Mesenchymal stem cell (in vitro differentiated cells and primary cell): ENCODE measurements around the gene NTRK1.

ENCODE experiments used
- DNase-seq: peaks from one replicate; pipeline ENCODE4 v3.0.0-alpha.2; 2013
- H2AFZ ChIP-seq: one replicate; pipeline ENCODE4 v1.6.1; 2013; ENCODE audit warnings: low read depth, mild to moderate bottlenecking, control low read depth, inconsistent platforms, low read length, moderate library complexity
- H2AK5ac ChIP-seq: 2 replicates; pipeline ENCODE4 v1.6.1; 2013; ENCODE audit warnings: low read length, moderate library complexity, mild to moderate bottlenecking, inconsistent platforms; ENCODE audit not compliant: severe bottlenecking
- H2BK120ac ChIP-seq: one replicate; pipeline ENCODE4 v1.6.1; 2013; ENCODE audit warnings: low read depth, mild to moderate bottlenecking, inconsistent platforms, low read length, moderate library complexity
- H2BK12ac ChIP-seq, 2 experiments: one replicate each; pipeline ENCODE4 v1.6.1; 2013; ENCODE audit warnings: inconsistent platforms in 2 of 2, low read length in 2 of 2, mild to moderate bottlenecking in 2 of 2, moderate library complexity in 2 of 2, control low read depth in 1 of 2
- H2BK15ac ChIP-seq: one replicate; pipeline ENCODE4 v1.6.1; 2013; ENCODE audit warnings: mild to moderate bottlenecking, low read depth, inconsistent platforms; ENCODE audit not compliant: poor library complexity, severe bottlenecking
- H2BK5ac ChIP-seq: 2 replicates; pipeline ENCODE4 v1.6.1; 2013; ENCODE audit warnings: low read depth, mild to moderate bottlenecking, low read length, control low read depth, inconsistent platforms; ENCODE audit not compliant: poor library complexity, severe bottlenecking
- H3K14ac ChIP-seq, 2 experiments: one replicate each; pipeline ENCODE4 v1.6.1; 2013; ENCODE audit warnings: inconsistent platforms in 2 of 2, low read length in 2 of 2, control low read depth in 1 of 2, mild to moderate bottlenecking in 1 of 2, moderate library complexity in 1 of 2
- H3K18ac ChIP-seq, 2 experiments: one replicate each; pipeline ENCODE4 v1.6.1; 2013; ENCODE audit warnings: inconsistent platforms in 2 of 2, low read length in 2 of 2, control low read depth in 1 of 2, low read depth in 1 of 2, mild to moderate bottlenecking in 1 of 2
- H3K23ac ChIP-seq, 2 experiments: one replicate each; pipeline ENCODE4 v1.6.1; 2013; ENCODE audit warnings: inconsistent platforms in 2 of 2, low read length in 2 of 2, mild to moderate bottlenecking in 2 of 2, moderate library complexity in 2 of 2, control low read depth in 1 of 2
- H3K27ac ChIP-seq: 2 replicates; pipeline ENCODE4 v1.5.1; 2013; ENCODE audit warnings: mild to moderate bottlenecking, moderate library complexity, low read length, control low read depth, inconsistent platforms; ENCODE audit not compliant: poor library complexity, severe bottlenecking
- H3K27me3 ChIP-seq, 2 experiments: 2 replicates each; pipeline versions ENCODE4 v1.6.1 to v1.7.0; 2013; ENCODE audit warnings: low read length in 2 of 2, mild to moderate bottlenecking in 2 of 2, moderate library complexity in 2 of 2, control low read depth in 1 of 2, inconsistent platforms in 1 of 2; ENCODE audit not compliant: control insufficient read depth in 1 of 2, insufficient read depth in 1 of 2
- H3K36me3 ChIP-seq, 2 experiments: 2 replicates each; pipeline versions ENCODE4 v1.6.1 to v1.7.0; 2013; ENCODE audit warnings: low read length in 2 of 2, control low read depth in 1 of 2, inconsistent platforms in 1 of 2, low read depth in 1 of 2, mild to moderate bottlenecking in 1 of 2; ENCODE audit not compliant: insufficient read depth in 2 of 2, control insufficient read depth in 1 of 2
- H3K4ac ChIP-seq, 2 experiments: one replicate each; pipeline ENCODE4 v1.6.1; 2013; ENCODE audit warnings: inconsistent platforms in 2 of 2, low read length in 2 of 2, mild to moderate bottlenecking in 2 of 2, moderate library complexity in 2 of 2, control low read depth in 1 of 2, low read depth in 1 of 2
- H3K4me1 ChIP-seq: 2 replicates; pipeline ENCODE4 v1.6.1; 2013; ENCODE audit warnings: low read depth, low read length, control low read depth; ENCODE audit not compliant: control insufficient read depth, insufficient read depth
- H3K4me2 ChIP-seq: 2 replicates; pipeline ENCODE4 v1.6.1; 2013; ENCODE audit warnings: low read length, mild to moderate bottlenecking, inconsistent platforms; ENCODE audit not compliant: poor library complexity, severe bottlenecking
- H3K4me3 ChIP-seq, 2 experiments: 2 replicates each; pipeline versions ENCODE4 v1.5.1 to v1.7.0; 2013; ENCODE audit warnings: low read length in 2 of 2, mild to moderate bottlenecking in 2 of 2, control low read depth in 1 of 2, low read depth in 1 of 2; ENCODE audit not compliant: insufficient read depth in 1 of 2
- H3K79me1 ChIP-seq: replicated peaks from 2 replicates; pipeline ENCODE4 v1.6.1; 2013; ENCODE audit warnings: mild to moderate bottlenecking, control low read depth, low read length, inconsistent platforms; ENCODE audit not compliant: poor library complexity, severe bottlenecking
- H3K9ac ChIP-seq: 2 replicates; pipeline ENCODE4 v1.7.0; 2013; ENCODE audit warnings: mild to moderate bottlenecking, low read length, moderate library complexity
- H3K9me3 ChIP-seq: 2 replicates; pipeline ENCODE4 v1.7.0; 2013; ENCODE audit warnings: mild to moderate bottlenecking, low read length; ENCODE audit not compliant: control insufficient read depth
- H4K8ac ChIP-seq: one replicate; pipeline ENCODE4 v1.6.1; 2013; ENCODE audit warnings: inconsistent platforms, mild to moderate bottlenecking, low read length, moderate library complexity
- H4K91ac ChIP-seq: one replicate; pipeline ENCODE4 v1.6.1; 2013; ENCODE audit warnings: mild to moderate bottlenecking, low read length, inconsistent platforms
- WGBS: methylation state at CpG from one replicate; pipeline ENCODE4 v1.1.7; 2013; ENCODE audit warnings: mixed read lengths; 5-methylcytosine and 5-hydroxymethylcytosine counted together

Gene NTRK1

GRCh38 chr1:156845953-156846545, 14.6 kb upstream of the NTRK1 start:
- Histone ChIP-seq H2AFZ (no peak overlapping the region), H4K8ac (no peak overlapping the region), H3K9me3 (no peaks in the 10 kb centered on the region), H3K14ac (no peak overlapping the region), H3K36me3 (no peaks in the 10 kb centered on the region), H3K4me1 (peaks cover 10% of the 10 kb centered on the region), H3K27ac (no peak overlapping the region), H3K4me2 (no peak overlapping the region), H2BK5ac (no peak overlapping the region), H2BK120ac (no peak overlapping the region), H3K4me3 (no peak overlapping the region), H3K4ac (no peak overlapping the region), H3K23ac (peak overlapping the region in 1 of 2 experiments; percentile 23), H4K91ac (no peak overlapping the region), H2BK12ac (no peak overlapping the region), H2BK15ac (no peak overlapping the region), H3K18ac (no peak overlapping the region), H3K9ac (no peak overlapping the region), H2AK5ac (no peak overlapping the region), H3K79me1 (no peaks in the 10 kb centered on the region), H3K27me3 (peaks cover 86 to 87% of the 10 kb centered on the region in 2 experiments)
- no peak for DNase-seq
- 47% methylated on average over 15 of the region's 18 CpGs for WGBS

- no peak overlapping the region for H2BK5ac ChIP-seq
- peaks cover 10% of the 10 kb centered on the region for H3K4me1 ChIP-seq
- H3K4me2 ChIP-seq = no peak overlapping the region
- H3K27ac ChIP-seq = no peak overlapping the region
- H3K4ac ChIP-seq = no peak overlapping the region
- H2AK5ac ChIP-seq = no peak overlapping the region
- no peak overlapping the region for H2BK15ac ChIP-seq
- H3K14ac ChIP-seq = no peak overlapping the region
- no peak overlapping the region for H3K23ac ChIP-seq
- H3K9ac ChIP-seq = no peak overlapping the region
- H3K79me1 ChIP-seq = no peaks in the 10 kb centered on the region
- no peak overlapping the region for H3K4me3 ChIP-seq
- H4K8ac ChIP-seq = no peak overlapping the region
- H2BK120ac ChIP-seq = no peak overlapping the region
- H3K9me3 ChIP-seq = no peaks in the 10 kb centered on the region
- no peak overlapping the region for H4K91ac ChIP-seq
- WGBS = 78% methylated on average over 4 of the region's 5 CpGs
- H3K36me3 ChIP-seq = peaks cover 0 to under 1% of the 10 kb centered on the region in 2 experiments
- H3K27me3 ChIP-seq = peaks cover 80 to 85% of the 10 kb centered on the region in 2 experiments
- no peak overlapping the region for H2BK12ac ChIP-seq
- no peak overlapping the region for H3K18ac ChIP-seq
- no peak overlapping the region for H2AFZ ChIP-seq
- no peak for DNase-seq
These were observed 14.0 kb upstream of the NTRK1 start for GRCh38 chr1:156846643-156847042.

GRCh38 chr1:156847591-156848460, 12.8 kb upstream of the NTRK1 start:
- Histone ChIP-seq H3K36me3 (peaks cover 0 to 4% of the 10 kb centered on the region in 2 experiments), H3K79me1 (no peaks in the 10 kb centered on the region), H2BK5ac (no peak overlapping the region), H3K14ac (no peak overlapping the region), H3K9ac (no peak overlapping the region), H3K4me3 (no peak overlapping the region), H2BK12ac (no peak overlapping the region), H2AK5ac (no peak overlapping the region), H3K4me1 (peaks cover 22% of the 10 kb centered on the region), H3K18ac (no peak overlapping the region), H2BK15ac (no peak overlapping the region), H3K4me2 (no peak overlapping the region), H3K23ac (no peak overlapping the region), H2AFZ (no peak overlapping the region), H3K27ac (no peak overlapping the region), H3K27me3 (peaks cover 76 to 80% of the 10 kb centered on the region in 2 experiments), H3K9me3 (no peaks in the 10 kb centered on the region), H3K4ac (no peak overlapping the region), H4K91ac (no peak overlapping the region), H4K8ac (no peak overlapping the region), H2BK120ac (no peak overlapping the region)
- no peak for DNase-seq
- 61% methylated on average over 7 of the region's 7 CpGs for WGBS

GRCh38 chr1:156848461-156849150, 12.1 kb upstream of the NTRK1 start:
- no peak overlapping the region for H3K4me3 ChIP-seq
- 10% methylated on average over 36 of the region's 36 CpGs for WGBS
- DNase-seq = no peak
- no peak overlapping the region for H3K18ac ChIP-seq
- no peaks in the 10 kb centered on the region for H3K9me3 ChIP-seq
- H3K14ac ChIP-seq = peak overlapping the region in 1 of 2 experiments; percentile 72
- H3K79me1 ChIP-seq = no peaks in the 10 kb centered on the region
- H3K23ac ChIP-seq = peak overlapping the region in 1 of 2 experiments; percentile 70
- H3K4ac ChIP-seq = no peak overlapping the region
- H3K36me3 ChIP-seq = peaks cover 0 to 6% of the 10 kb centered on the region in 2 experiments
- no peak overlapping the region for H3K4me2 ChIP-seq
- H3K9ac ChIP-seq = no peak overlapping the region
- H2AFZ ChIP-seq = no peak overlapping the region
- H2AK5ac ChIP-seq = no peak overlapping the region
- no peak overlapping the region for H2BK15ac ChIP-seq
- no peak overlapping the region for H4K8ac ChIP-seq
- no peak overlapping the region for H3K27ac ChIP-seq
- H4K91ac ChIP-seq = no peak overlapping the region
- H3K27me3 ChIP-seq = peaks cover 73 to 80% of the 10 kb centered on the region in 2 experiments
- peaks cover 22% of the 10 kb centered on the region for H3K4me1 ChIP-seq
- H2BK5ac ChIP-seq = no peak overlapping the region
- no peak overlapping the region for H2BK120ac ChIP-seq
- H2BK12ac ChIP-seq = no peak overlapping the region
